Measurements from ENCODE around the gene NCAN. TPM values are rescaled to one million over a fixed set of nuclear protein-coding genes. Genes with fewer than 3 reads are reported as not detected.

NCAN gene
- total RNA-seq, 1 donor from 2014 or later = 0.14 TPM

- Histone ChIP-seq H3K9me3 (ENCODE audit: insufficient read depth, low read depth, low read length) (no peaks in the 10 kb centered on the region), H3K9ac (ENCODE audit: low read length) (peak within 1 kb of the TSS; percentile 71), H3K79me2 (ENCODE audit: insufficient read depth, low read length) (peaks cover 6% of the 10 kb centered on the region), H4K20me1 (ENCODE audit: insufficient read depth, low read length) (peaks cover 10% of the 10 kb centered on the region), H2AFZ (ENCODE audit: low read depth, low read length) (peak within 1 kb of the TSS; percentile 76), H3K4me2 (ENCODE audit: low read length) (peak within 1 kb of the TSS; percentile 87), H3K4me3 (ENCODE audit: insufficient read depth, low read depth, low read length) (peak within 1 kb of the TSS; percentile 66), H3K27ac (ENCODE audit: low read depth, low read length) (peak within 1 kb of the TSS; percentile 36), H3K27me3 (ENCODE audit: insufficient read depth, low read length) (peaks cover 4% of the 10 kb centered on the region), H3K36me3 (ENCODE audit: insufficient read depth, low read length) (peaks cover 2% of the 10 kb centered on the region), H3K4me1 (ENCODE audit: insufficient read depth, low read length) (peaks cover 8% of the 10 kb centered on the region)
- DNase-seq (ENCODE audit: low read depth) (peak; percentile 67), FAIRE-seq (no peak)
- peak within 1 kb of the TSS; percentile 66 for H3K27ac Mint-ChIP-seq (ENCODE audit: unreplicated experiment)
- H3K36me3 Mint-ChIP-seq (ENCODE audit: low read depth, unreplicated experiment) = peaks cover 18% of the 10 kb centered on the region
- peak within 1 kb of the TSS; percentile 90 for H3K4me3 Mint-ChIP-seq (ENCODE audit: unreplicated experiment)
- H3K27me3 Mint-ChIP-seq (ENCODE audit: low read depth, unreplicated experiment) = peaks cover 17% of the 10 kb centered on the region
- no peaks in the 10 kb centered on the region for H3K4me1 Mint-ChIP-seq (ENCODE audit: low read depth, unreplicated experiment)
- TF ChIP-seq EZH2 (IDR thresholded peaks at IDR 0.05; ENCODE audit: insufficient read depth, low read length) = no peak
- TF ChIP-seq, protein P1, sequence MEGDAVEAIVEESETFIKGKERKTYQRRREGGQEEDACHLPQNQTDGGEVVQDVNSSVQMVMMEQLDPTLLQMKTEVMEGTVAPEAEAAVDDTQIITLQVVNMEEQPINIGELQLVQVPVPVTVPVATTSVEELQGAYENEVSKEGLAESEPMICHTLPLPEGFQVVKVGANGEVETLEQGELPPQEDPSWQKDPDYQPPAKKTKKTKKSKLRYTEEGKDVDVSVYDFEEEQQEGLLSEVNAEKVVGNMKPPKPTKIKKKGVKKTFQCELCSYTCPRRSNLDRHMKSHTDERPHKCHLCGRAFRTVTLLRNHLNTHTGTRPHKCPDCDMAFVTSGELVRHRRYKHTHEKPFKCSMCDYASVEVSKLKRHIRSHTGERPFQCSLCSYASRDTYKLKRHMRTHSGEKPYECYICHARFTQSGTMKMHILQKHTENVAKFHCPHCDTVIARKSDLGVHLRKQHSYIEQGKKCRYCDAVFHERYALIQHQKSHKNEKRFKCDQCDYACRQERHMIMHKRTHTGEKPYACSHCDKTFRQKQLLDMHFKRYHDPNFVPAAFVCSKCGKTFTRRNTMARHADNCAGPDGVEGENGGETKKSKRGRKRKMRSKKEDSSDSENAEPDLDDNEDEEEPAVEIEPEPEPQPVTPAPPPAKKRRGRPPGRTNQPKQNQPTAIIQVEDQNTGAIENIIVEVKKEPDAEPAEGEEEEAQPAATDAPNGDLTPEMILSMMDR (IDR thresholded peaks at IDR 0.05; ENCODE audit: insufficient read depth, low read depth, low read length) = no peak
- peaks cover 6% of the 10 kb centered on the region for H3K9me3 Mint-ChIP-seq (ENCODE audit: unreplicated experiment)
These were observed 8.5 kb upstream of the NCAN start, which contains the start of gene NR2C2AP for GRCh38 chr19:19203012-19203856. Gene NR2C2AP, minus strand, starts transcription at chr19:19203414. Its CDS starts 354 bp downstream, at chr19:19203060.

- Histone ChIP-seq H3K27me3 (ENCODE audit: insufficient read depth, low read length) (peaks cover 4% of the 10 kb centered on the region), H3K9me3 (ENCODE audit: insufficient read depth, low read depth, low read length) (no peaks in the 10 kb centered on the region), H3K4me2 (ENCODE audit: low read length) (no peak overlapping the region), H3K4me1 (ENCODE audit: insufficient read depth, low read length) (peaks cover 8% of the 10 kb centered on the region), H3K27ac (ENCODE audit: low read depth, low read length) (no peak overlapping the region), H4K20me1 (ENCODE audit: insufficient read depth, low read length) (peaks cover 5% of the 10 kb centered on the region), H2AFZ (ENCODE audit: low read depth, low read length) (no peak overlapping the region), H3K4me3 (ENCODE audit: insufficient read depth, low read depth, low read length) (no peak overlapping the region), H3K36me3 (ENCODE audit: insufficient read depth, low read length) (no peaks in the 10 kb centered on the region), H3K79me2 (ENCODE audit: insufficient read depth, low read length) (peaks cover 6% of the 10 kb centered on the region), H3K9ac (ENCODE audit: low read length) (no peak overlapping the region)
- H3K36me3 Mint-ChIP-seq (ENCODE audit: low read depth, unreplicated experiment) = peaks cover 13% of the 10 kb centered on the region
- no peak overlapping the region for H3K27ac Mint-ChIP-seq (ENCODE audit: unreplicated experiment)
- TF ChIP-seq, protein P1 (IDR thresholded peaks at IDR 0.05; ENCODE audit: insufficient read depth, low read depth, low read length) = no peak
- no peak for TF ChIP-seq EZH2 (IDR thresholded peaks at IDR 0.05; ENCODE audit: insufficient read depth, low read length)
- DNase-seq (ENCODE audit: low read depth) = no peak
- no peaks in the 10 kb centered on the region for H3K4me1 Mint-ChIP-seq (ENCODE audit: low read depth, unreplicated experiment)
- peaks cover 20% of the 10 kb centered on the region for H3K27me3 Mint-ChIP-seq (ENCODE audit: low read depth, unreplicated experiment)
- H3K4me3 Mint-ChIP-seq (ENCODE audit: unreplicated experiment) = peak overlapping the region; percentile 90
- no peak for FAIRE-seq
- H3K9me3 Mint-ChIP-seq (ENCODE audit: unreplicated experiment) = peaks cover 6% of the 10 kb centered on the region
These were observed 7.6 kb upstream of the NCAN start for GRCh38 chr19:19204181-19204580.

Data from astrocyte (in vitro differentiated cells and primary cell).